ENCODE results near the gene DOCK6. TPM values are rescaled to one million over a fixed set of nuclear protein-coding genes. Genes with fewer than 3 reads are reported as not detected.

The DOCK6 gene
- total and polyA plus RNA-seq, 2 experiments from 2014 or later, result 17.4 to 36.8 TPM

- H3K4me1 ChIP-seq (ENCODE audit: insufficient read depth), result no peaks in the 10 kb centered on the region
- H3K27ac ChIP-seq, result no peak overlapping the region
- H3K4me2 ChIP-seq, result no peak overlapping the region
- DNase-seq (ENCODE audit: low spot score), result no peak
- WGBS (ENCODE audit: low lambda C conversion rate, missing lambda C conversion rate), result 95% methylated on average over 6 of the region's 6 CpGs
- no peaks in the 10 kb centered on the region for H4K20me1 ChIP-seq (ENCODE audit: insufficient read depth, poor library complexity, severe bottlenecking)
- H3K4me3 ChIP-seq, result no peak overlapping the region
- H3K9me3 ChIP-seq (ENCODE audit: low read depth), result no peaks in the 10 kb centered on the region
- TF ChIP-seq CTCF (IDR thresholded peaks at IDR 0.05; ENCODE audit: poor library complexity) (no peak), EZH2 (IDR thresholded peaks at IDR 0.05; ENCODE audit: borderline replicate concordance) (no peak), EZH2phosphoT487 (IDR thresholded peaks at IDR 0.05; ENCODE audit: low read depth, severe bottlenecking, unreplicated experiment) (no peak)
- H3K79me2 ChIP-seq, result no peaks in the 10 kb centered on the region
- H3K9me2 ChIP-seq (replicated peaks; ENCODE audit: insufficient read depth), result no peaks in the 10 kb centered on the region
- no peaks in the 10 kb centered on the region for H3K36me3 ChIP-seq (replicated peaks; ENCODE audit: insufficient read depth, low read depth)
- no peak overlapping the region for H2AFZ ChIP-seq
- no peaks in the 10 kb centered on the region for H3K27me3 ChIP-seq
These were observed 47.9 kb downstream of the DOCK6 start for GRCh38 chr19:11214387-11214786.

- DNase-seq (ENCODE audit: low spot score), result no peak
- Histone ChIP-seq H3K27ac (no peak overlapping the region), H3K4me1 (ENCODE audit: insufficient read depth) (no peaks in the 10 kb centered on the region), H4K20me1 (ENCODE audit: insufficient read depth, poor library complexity, severe bottlenecking) (no peaks in the 10 kb centered on the region), H3K9me3 (ENCODE audit: low read depth) (no peaks in the 10 kb centered on the region), H3K36me3 (replicated peaks; ENCODE audit: insufficient read depth, low read depth) (no peaks in the 10 kb centered on the region), H3K79me2 (no peaks in the 10 kb centered on the region), H3K9me2 (replicated peaks; ENCODE audit: insufficient read depth) (no peaks in the 10 kb centered on the region), H3K4me3 (no peak overlapping the region), H3K4me2 (no peak overlapping the region), H2AFZ (no peak overlapping the region), H3K27me3 (no peaks in the 10 kb centered on the region)
- TF ChIP-seq CTCF (IDR thresholded peaks at IDR 0.05; ENCODE audit: poor library complexity), result no peak
- 88% methylated on average over 1 of the region's 1 CpG for whole genome bisulfite sequencing (ENCODE audit: low lambda C conversion rate, missing lambda C conversion rate)
These were observed 51.7 kb downstream of the DOCK6 start for GRCh38 chr19:11210656-11210928.

GRCh38 chr19:11209839-11210655, 52.3 kb downstream of the DOCK6 start:
- H4K20me1 ChIP-seq (ENCODE audit: insufficient read depth, poor library complexity, severe bottlenecking), result no peaks in the 10 kb centered on the region
- H3K27me3 ChIP-seq, result no peaks in the 10 kb centered on the region
- H2AFZ ChIP-seq, result no peak overlapping the region

More at GRCh38 chr19:11209839-11210655, 52.3 kb downstream of the DOCK6 start:
- H3K4me3 ChIP-seq, result no peak overlapping the region
- H3K4me1 ChIP-seq (ENCODE audit: insufficient read depth), result no peaks in the 10 kb centered on the region
- no peak overlapping the region for H3K4me2 ChIP-seq
- DNase-seq (ENCODE audit: low spot score), result no peak
- no peaks in the 10 kb centered on the region for H3K9me2 ChIP-seq (replicated peaks; ENCODE audit: insufficient read depth)
- TF ChIP-seq EZH2 (IDR thresholded peaks at IDR 0.05; ENCODE audit: borderline replicate concordance) (no peak), CTCF (IDR thresholded peaks at IDR 0.05; ENCODE audit: poor library complexity) (no peak), EZH2phosphoT487 (IDR thresholded peaks at IDR 0.05; ENCODE audit: low read depth, severe bottlenecking, unreplicated experiment) (no peak)
- no peaks in the 10 kb centered on the region for H3K79me2 ChIP-seq
- no peaks in the 10 kb centered on the region for H3K36me3 ChIP-seq (replicated peaks; ENCODE audit: insufficient read depth, low read depth)
- no peaks in the 10 kb centered on the region for H3K9me3 ChIP-seq (ENCODE audit: low read depth)
- H3K27ac ChIP-seq, result no peak overlapping the region
- no CpG with 5 or more reads among the region's 2 CpGs for WGBS (ENCODE audit: low lambda C conversion rate, missing lambda C conversion rate)

Measured in hepatocyte (in vitro differentiated cells).